ENCODE measurements around the gene TMEM164. TPM values are rescaled to one million over a fixed set of nuclear protein-coding genes. Genes with fewer than 3 reads are reported as not detected.

TMEM164 gene
- total RNA-seq, 1 donor from 2014 or later: 17.6 TPM

DNA sequence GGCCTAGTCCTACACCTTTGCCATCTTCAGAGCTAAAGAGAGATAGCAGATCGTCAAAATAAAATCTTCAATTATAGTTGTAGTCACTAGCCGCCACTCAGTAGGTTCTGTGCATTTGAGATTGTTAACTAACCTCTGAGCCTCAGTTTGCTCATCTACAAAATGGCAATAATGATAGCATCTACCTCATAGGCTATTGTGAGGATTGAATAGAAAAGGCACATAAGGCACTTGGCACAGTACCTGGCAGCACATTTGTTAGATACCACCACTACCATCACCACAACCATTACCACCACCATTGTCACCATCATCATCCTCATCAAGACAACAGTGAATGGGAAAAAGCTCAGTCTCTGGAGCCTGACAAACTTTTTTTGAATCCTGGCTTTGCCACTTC lies 180.4 kb downstream of the TMEM164 start:
- no peak overlapping the region for H3K27ac Mint-ChIP-seq (ENCODE audit: unreplicated experiment)
- H3K4me3 Mint-ChIP-seq (ENCODE audit: unreplicated experiment): no peak overlapping the region
- H3K9ac ChIP-seq (ENCODE audit: low read length): no peak overlapping the region
- H3K4me3 ChIP-seq (ENCODE audit: insufficient read depth, low read depth, low read length): no peak overlapping the region
- FAIRE-seq: no peak
- TF ChIP-seq CTCF (IDR thresholded peaks at IDR 0.05; ENCODE audit: insufficient read depth, low read depth, low read length) (no peak), EZH2 (IDR thresholded peaks at IDR 0.05; ENCODE audit: insufficient read depth, low read length) (no peak)
- H2AFZ ChIP-seq (ENCODE audit: low read depth, low read length): no peak overlapping the region
- H3K9me3 Mint-ChIP-seq (ENCODE audit: unreplicated experiment): no peaks in the 10 kb centered on the region
- no peak for DNase-seq (ENCODE audit: low read depth)
- no peaks in the 10 kb centered on the region for H3K36me3 ChIP-seq (ENCODE audit: insufficient read depth, low read length)
- no peaks in the 10 kb centered on the region for H3K27me3 Mint-ChIP-seq (ENCODE audit: low read depth, unreplicated experiment)
- H3K4me1 Mint-ChIP-seq (ENCODE audit: low read depth, unreplicated experiment): peaks cover 20% of the 10 kb centered on the region
- no peaks in the 10 kb centered on the region for H3K27me3 ChIP-seq (ENCODE audit: insufficient read depth, low read length)
- peaks cover 33% of the 10 kb centered on the region for H3K4me1 ChIP-seq (ENCODE audit: insufficient read depth, low read length)
- H3K79me2 ChIP-seq (ENCODE audit: insufficient read depth, low read length): no peaks in the 10 kb centered on the region
- no peak overlapping the region for H3K27ac ChIP-seq (ENCODE audit: low read depth, low read length)
- H3K4me2 ChIP-seq (ENCODE audit: low read length): no peak overlapping the region
- no peaks in the 10 kb centered on the region for H3K36me3 Mint-ChIP-seq (ENCODE audit: low read depth, unreplicated experiment)
- no peaks in the 10 kb centered on the region for H3K9me3 ChIP-seq (ENCODE audit: insufficient read depth, low read depth, low read length)
- H4K20me1 ChIP-seq (ENCODE audit: insufficient read depth, low read length): no peaks in the 10 kb centered on the region

DNA sequence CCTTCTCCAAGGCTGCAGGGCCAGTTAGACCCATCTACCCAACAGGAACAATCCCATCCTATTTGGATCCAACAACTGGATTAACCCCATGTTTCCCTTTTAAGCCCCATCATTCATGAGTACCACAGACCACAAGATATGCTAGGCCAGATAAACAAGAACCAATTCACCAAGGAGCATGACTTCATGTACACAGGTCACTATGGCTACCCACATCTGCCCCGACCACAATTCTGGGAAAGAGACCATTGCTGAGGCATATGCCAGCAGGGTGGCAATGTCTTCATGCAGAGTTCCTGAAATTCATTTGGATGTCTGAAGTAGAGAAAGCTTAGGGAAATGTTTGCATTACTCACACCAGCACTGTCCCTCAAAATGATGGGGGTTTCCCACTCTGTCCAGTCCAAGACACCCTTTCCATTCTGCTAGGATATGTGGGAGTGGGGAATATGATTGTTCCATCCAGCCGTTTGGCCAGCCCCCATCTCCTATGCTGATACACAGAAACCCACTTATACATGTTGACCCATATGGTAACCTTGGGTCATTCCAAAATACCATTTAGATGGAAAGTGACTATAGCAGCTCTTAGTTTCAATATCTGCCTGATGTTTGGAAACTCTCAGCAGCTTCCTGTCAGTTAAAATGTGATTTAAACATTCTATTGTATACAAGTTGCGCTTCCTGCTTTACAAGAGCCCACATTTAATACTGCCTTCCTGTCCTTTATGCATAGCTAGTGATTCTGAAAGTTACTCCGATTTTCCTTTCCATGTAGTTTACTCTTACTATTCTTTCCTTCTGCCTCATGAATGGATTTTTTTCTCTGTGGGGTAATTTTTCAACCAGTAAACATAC lies 186.0 kb downstream of the TMEM164 start:
- Histone ChIP-seq H3K27ac (ENCODE audit: low read depth, low read length) (no peak overlapping the region), H3K36me3 (ENCODE audit: insufficient read depth, low read length) (no peaks in the 10 kb centered on the region), H3K4me3 (ENCODE audit: insufficient read depth, low read depth, low read length) (no peak overlapping the region), H3K9ac (ENCODE audit: low read length) (no peak overlapping the region), H3K4me2 (ENCODE audit: low read length) (no peak overlapping the region), H4K20me1 (ENCODE audit: insufficient read depth, low read length) (no peaks in the 10 kb centered on the region), H3K79me2 (ENCODE audit: insufficient read depth, low read length) (no peaks in the 10 kb centered on the region), H3K4me1 (ENCODE audit: insufficient read depth, low read length) (no peaks in the 10 kb centered on the region), H3K9me3 (ENCODE audit: insufficient read depth, low read depth, low read length) (no peaks in the 10 kb centered on the region), H2AFZ (ENCODE audit: low read depth, low read length) (no peak overlapping the region), H3K27me3 (ENCODE audit: insufficient read depth, low read length) (no peaks in the 10 kb centered on the region)
- DNase-seq (ENCODE audit: low read depth): no peak
- Mint-ChIP-seq H3K36me3 (ENCODE audit: low read depth, unreplicated experiment) (peaks cover 1% of the 10 kb centered on the region), H3K9me3 (ENCODE audit: unreplicated experiment) (no peaks in the 10 kb centered on the region), H3K4me3 (ENCODE audit: unreplicated experiment) (no peak overlapping the region), H3K27me3 (ENCODE audit: low read depth, unreplicated experiment) (no peaks in the 10 kb centered on the region), H3K4me1 (ENCODE audit: low read depth, unreplicated experiment) (peaks cover 5% of the 10 kb centered on the region), H3K27ac (ENCODE audit: unreplicated experiment) (no peak overlapping the region)
- no peak for TF ChIP-seq EZH2 (IDR thresholded peaks at IDR 0.05; ENCODE audit: insufficient read depth, low read length)
- no peak for TF ChIP-seq CTCF (IDR thresholded peaks at IDR 0.05; ENCODE audit: insufficient read depth, low read depth, low read length)
- FAIRE-seq: peak; percentile 70

- no peaks in the 10 kb centered on the region for H3K4me1 ChIP-seq (ENCODE audit: insufficient read depth, low read length)
- H3K9ac ChIP-seq (ENCODE audit: low read length): no peak overlapping the region
- H2AFZ ChIP-seq (ENCODE audit: low read depth, low read length): no peak overlapping the region
- Mint-ChIP-seq H3K27me3 (ENCODE audit: low read depth, unreplicated experiment) (no peaks in the 10 kb centered on the region), H3K4me1 (ENCODE audit: low read depth, unreplicated experiment) (peaks cover 5% of the 10 kb centered on the region), H3K36me3 (ENCODE audit: low read depth, unreplicated experiment) (peaks cover 1% of the 10 kb centered on the region), H3K9me3 (ENCODE audit: unreplicated experiment) (no peaks in the 10 kb centered on the region), H3K4me3 (ENCODE audit: unreplicated experiment) (no peak overlapping the region), H3K27ac (ENCODE audit: unreplicated experiment) (no peak overlapping the region)
- no peak overlapping the region for H3K4me2 ChIP-seq (ENCODE audit: low read length)
- TF ChIP-seq EZH2 (IDR thresholded peaks at IDR 0.05; ENCODE audit: insufficient read depth, low read length) (no peak), CTCF (IDR thresholded peaks at IDR 0.05; ENCODE audit: insufficient read depth, low read depth, low read length) (no peak)
- no peak overlapping the region for H3K27ac ChIP-seq (ENCODE audit: low read depth, low read length)
- no peaks in the 10 kb centered on the region for H4K20me1 ChIP-seq (ENCODE audit: insufficient read depth, low read length)
- H3K27me3 ChIP-seq (ENCODE audit: insufficient read depth, low read length): no peaks in the 10 kb centered on the region
- H3K79me2 ChIP-seq (ENCODE audit: insufficient read depth, low read length): no peaks in the 10 kb centered on the region
- no peak for FAIRE-seq
- H3K4me3 ChIP-seq (ENCODE audit: insufficient read depth, low read depth, low read length): no peak overlapping the region
- peak; percentile 44 for DNase-seq (ENCODE audit: low read depth)
- H3K9me3 ChIP-seq (ENCODE audit: insufficient read depth, low read depth, low read length): no peaks in the 10 kb centered on the region
- no peaks in the 10 kb centered on the region for H3K36me3 ChIP-seq (ENCODE audit: insufficient read depth, low read length)
These were observed 189.6 kb downstream of the TMEM164 start for GRCh38 chrX:110192516-110192915.
